Mesenchymal stem cell (in vitro differentiated cells and primary cell): ENCODE results near the gene NT5C.
"Not testable (repeated sequence)": the region's sequence is repeated elsewhere in the genome, so short reads cannot be mapped to it uniquely, and the experiment has no call there.

Experiments
- DNase-seq: peaks from one replicate; pipeline ENCODE4 v3.0.0-alpha.2; 2013
- H2AFZ ChIP-seq: one replicate; pipeline ENCODE4 v1.6.1; 2013; ENCODE audit warnings: low read depth, mild to moderate bottlenecking, control low read depth, inconsistent platforms, low read length, moderate library complexity
- H2AK5ac ChIP-seq: 2 replicates; pipeline ENCODE4 v1.6.1; 2013; ENCODE audit warnings: low read length, moderate library complexity, mild to moderate bottlenecking, inconsistent platforms; ENCODE audit not compliant: severe bottlenecking
- H2BK120ac ChIP-seq: one replicate; pipeline ENCODE4 v1.6.1; 2013; ENCODE audit warnings: low read depth, mild to moderate bottlenecking, inconsistent platforms, low read length, moderate library complexity
- H2BK12ac ChIP-seq, 2 experiments: one replicate each; pipeline ENCODE4 v1.6.1; 2013; ENCODE audit warnings: inconsistent platforms in 2 of 2, low read length in 2 of 2, mild to moderate bottlenecking in 2 of 2, moderate library complexity in 2 of 2, control low read depth in 1 of 2
- H2BK15ac ChIP-seq: one replicate; pipeline ENCODE4 v1.6.1; 2013; ENCODE audit warnings: mild to moderate bottlenecking, low read depth, inconsistent platforms; ENCODE audit not compliant: poor library complexity, severe bottlenecking
- H2BK5ac ChIP-seq: 2 replicates; pipeline ENCODE4 v1.6.1; 2013; ENCODE audit warnings: low read depth, mild to moderate bottlenecking, low read length, control low read depth, inconsistent platforms; ENCODE audit not compliant: poor library complexity, severe bottlenecking
- H3K14ac ChIP-seq, 2 experiments: one replicate each; pipeline ENCODE4 v1.6.1; 2013; ENCODE audit warnings: inconsistent platforms in 2 of 2, low read length in 2 of 2, control low read depth in 1 of 2, mild to moderate bottlenecking in 1 of 2, moderate library complexity in 1 of 2
- H3K18ac ChIP-seq, 2 experiments: one replicate each; pipeline ENCODE4 v1.6.1; 2013; ENCODE audit warnings: inconsistent platforms in 2 of 2, low read length in 2 of 2, control low read depth in 1 of 2, low read depth in 1 of 2, mild to moderate bottlenecking in 1 of 2
- H3K23ac ChIP-seq, 2 experiments: one replicate each; pipeline ENCODE4 v1.6.1; 2013; ENCODE audit warnings: inconsistent platforms in 2 of 2, low read length in 2 of 2, mild to moderate bottlenecking in 2 of 2, moderate library complexity in 2 of 2, control low read depth in 1 of 2
- H3K27ac ChIP-seq: 2 replicates; pipeline ENCODE4 v1.5.1; 2013; ENCODE audit warnings: mild to moderate bottlenecking, moderate library complexity, low read length, control low read depth, inconsistent platforms; ENCODE audit not compliant: poor library complexity, severe bottlenecking
- H3K27me3 ChIP-seq, 2 experiments: 2 replicates each; pipeline versions ENCODE4 v1.6.1 to v1.7.0; 2013; ENCODE audit warnings: low read length in 2 of 2, mild to moderate bottlenecking in 2 of 2, moderate library complexity in 2 of 2, control low read depth in 1 of 2, inconsistent platforms in 1 of 2; ENCODE audit not compliant: control insufficient read depth in 1 of 2, insufficient read depth in 1 of 2
- H3K36me3 ChIP-seq, 2 experiments: 2 replicates each; pipeline versions ENCODE4 v1.6.1 to v1.7.0; 2013; ENCODE audit warnings: low read length in 2 of 2, control low read depth in 1 of 2, inconsistent platforms in 1 of 2, low read depth in 1 of 2, mild to moderate bottlenecking in 1 of 2; ENCODE audit not compliant: insufficient read depth in 2 of 2, control insufficient read depth in 1 of 2
- H3K4ac ChIP-seq, 2 experiments: one replicate each; pipeline ENCODE4 v1.6.1; 2013; ENCODE audit warnings: inconsistent platforms in 2 of 2, low read length in 2 of 2, mild to moderate bottlenecking in 2 of 2, moderate library complexity in 2 of 2, control low read depth in 1 of 2, low read depth in 1 of 2
- H3K4me1 ChIP-seq: 2 replicates; pipeline ENCODE4 v1.6.1; 2013; ENCODE audit warnings: low read depth, low read length, control low read depth; ENCODE audit not compliant: control insufficient read depth, insufficient read depth
- H3K4me2 ChIP-seq: 2 replicates; pipeline ENCODE4 v1.6.1; 2013; ENCODE audit warnings: low read length, mild to moderate bottlenecking, inconsistent platforms; ENCODE audit not compliant: poor library complexity, severe bottlenecking
- H3K4me3 ChIP-seq, 2 experiments: 2 replicates each; pipeline versions ENCODE4 v1.5.1 to v1.7.0; 2013; ENCODE audit warnings: low read length in 2 of 2, mild to moderate bottlenecking in 2 of 2, control low read depth in 1 of 2, low read depth in 1 of 2; ENCODE audit not compliant: insufficient read depth in 1 of 2
- H3K79me1 ChIP-seq: replicated peaks from 2 replicates; pipeline ENCODE4 v1.6.1; 2013; ENCODE audit warnings: mild to moderate bottlenecking, control low read depth, low read length, inconsistent platforms; ENCODE audit not compliant: poor library complexity, severe bottlenecking
- H3K9ac ChIP-seq: 2 replicates; pipeline ENCODE4 v1.7.0; 2013; ENCODE audit warnings: mild to moderate bottlenecking, low read length, moderate library complexity
- H3K9me3 ChIP-seq: 2 replicates; pipeline ENCODE4 v1.7.0; 2013; ENCODE audit warnings: mild to moderate bottlenecking, low read length; ENCODE audit not compliant: control insufficient read depth
- H4K8ac ChIP-seq: one replicate; pipeline ENCODE4 v1.6.1; 2013; ENCODE audit warnings: inconsistent platforms, mild to moderate bottlenecking, low read length, moderate library complexity
- H4K91ac ChIP-seq: one replicate; pipeline ENCODE4 v1.6.1; 2013; ENCODE audit warnings: mild to moderate bottlenecking, low read length, inconsistent platforms
- WGBS: methylation state at CpG from one replicate; pipeline ENCODE4 v1.1.7; 2013; ENCODE audit warnings: mixed read lengths; 5-methylcytosine and 5-hydroxymethylcytosine counted together

Gene NT5C

GRCh38 chr17:75163074-75163473, 31.5 kb upstream of the NT5C start:
- no peak overlapping the region for H3K9ac ChIP-seq
- peaks cover 38 to 62% of the 10 kb centered on the region in 2 experiments for H3K36me3 ChIP-seq
- H3K4me1 ChIP-seq: peaks cover 1% of the 10 kb centered on the region
- H3K23ac ChIP-seq: no peak overlapping the region
- H2AFZ ChIP-seq: no peak overlapping the region
- H4K91ac ChIP-seq: no peak overlapping the region
- H3K14ac ChIP-seq: no peak overlapping the region
- H2BK120ac ChIP-seq: no peak overlapping the region
- H3K27ac ChIP-seq: no peak overlapping the region
- H2BK15ac ChIP-seq: no peak overlapping the region
- no peak overlapping the region for H3K4me2 ChIP-seq
- peaks cover 12% of the 10 kb centered on the region for H3K79me1 ChIP-seq
- no peaks in the 10 kb centered on the region for H3K27me3 ChIP-seq
- DNase-seq: no peak
- no peaks in the 10 kb centered on the region for H3K9me3 ChIP-seq
- H3K18ac ChIP-seq: no peak overlapping the region
- no peak overlapping the region for H3K4ac ChIP-seq
- no peak overlapping the region for H2AK5ac ChIP-seq
- H2BK5ac ChIP-seq: no peak overlapping the region
- no peak overlapping the region for H4K8ac ChIP-seq
- no peak overlapping the region for H2BK12ac ChIP-seq
- H3K4me3 ChIP-seq: no peak overlapping the region
- 98% methylated on average over 5 of the region's 5 CpGs for WGBS

- Histone ChIP-seq H2BK15ac (no peak overlapping the region), H3K4me3 (no peak overlapping the region), H3K9ac (no peak overlapping the region), H3K14ac (no peak overlapping the region), H3K4me1 (peaks cover 1% of the 10 kb centered on the region), H3K79me1 (peaks cover 4% of the 10 kb centered on the region), H2BK12ac (no peak overlapping the region), H3K36me3 (peaks cover 24 to 47% of the 10 kb centered on the region in 2 experiments), H3K27ac (no peak overlapping the region), H2BK5ac (no peak overlapping the region), H3K4me2 (no peak overlapping the region), H3K18ac (no peak overlapping the region), H3K23ac (no peak overlapping the region), H3K27me3 (no peaks in the 10 kb centered on the region), H4K91ac (no peak overlapping the region), H2AFZ (no peak overlapping the region), H2BK120ac (no peak overlapping the region), H2AK5ac (no peak overlapping the region), H4K8ac (no peak overlapping the region), H3K4ac (no peak overlapping the region), H3K9me3 (no peaks in the 10 kb centered on the region)
- DNase-seq: no peak
- 96% methylated on average over 4 of the region's 5 CpGs for WGBS
Measured at GRCh38 chr17:75160211-75160610, 28.7 kb upstream of the NT5C start.

DNA sequence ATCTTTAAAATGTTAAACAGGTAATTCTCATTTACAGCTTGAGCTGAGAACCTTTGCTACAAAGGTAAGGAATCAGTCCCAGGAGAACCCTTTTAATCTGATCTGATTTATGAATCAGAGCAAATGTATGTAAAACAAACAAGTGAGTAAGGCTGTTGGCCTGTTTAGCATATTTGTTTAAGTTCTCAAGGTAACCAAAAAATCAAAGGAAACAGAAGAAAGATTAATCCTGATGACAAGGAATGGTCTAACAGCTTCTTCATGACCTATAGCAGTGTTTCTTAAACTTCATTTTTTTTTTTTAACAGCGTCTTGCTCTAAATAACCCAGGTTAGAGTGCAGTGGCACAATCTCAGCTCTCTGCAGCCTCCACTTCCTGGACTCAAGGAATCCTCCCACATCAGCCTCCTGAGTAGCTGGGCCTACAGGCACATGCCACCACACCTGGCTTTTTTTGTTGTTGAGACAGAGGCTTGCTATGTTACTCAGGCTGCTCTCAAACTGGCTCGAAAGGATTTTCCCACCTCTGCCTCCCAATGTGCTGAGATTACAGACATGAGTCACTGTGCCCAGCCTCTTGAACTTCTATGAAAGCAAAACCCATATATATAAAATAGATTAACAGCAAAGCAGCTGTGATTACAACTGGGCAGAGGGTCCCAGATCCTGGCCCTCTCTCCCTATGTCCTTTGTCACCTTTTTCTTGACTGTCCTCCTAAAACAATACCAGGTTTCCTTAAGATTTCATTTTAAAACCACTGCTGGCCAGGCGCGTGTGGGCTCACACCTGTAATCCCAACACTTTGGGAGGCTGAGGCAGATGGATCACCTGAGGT, 27.9 kb upstream of the NT5C start:
- Histone ChIP-seq H2BK5ac (no peak overlapping the region), H3K4me2 (no peak overlapping the region), H3K4ac (no peak overlapping the region), H2BK15ac (no peak overlapping the region), H3K9ac (no peak overlapping the region), H2AFZ (no peak overlapping the region), H3K79me1 (peaks cover 4% of the 10 kb centered on the region), H4K8ac (no peak overlapping the region), H3K9me3 (no peaks in the 10 kb centered on the region), H3K4me3 (no peak overlapping the region), H4K91ac (no peak overlapping the region), H3K4me1 (peaks cover 1% of the 10 kb centered on the region), H2AK5ac (no peak overlapping the region), H3K23ac (no peak overlapping the region), H3K14ac (no peak overlapping the region), H3K36me3 (peaks cover 22 to 44% of the 10 kb centered on the region in 2 experiments), H2BK120ac (no peak overlapping the region), H3K18ac (no peak overlapping the region), H3K27ac (peak overlapping the region; percentile 38), H2BK12ac (no peak overlapping the region), H3K27me3 (no peaks in the 10 kb centered on the region)
- 90% methylated on average over 4 of the region's 4 CpGs for WGBS
- peak; percentile 38 for DNase-seq

- not testable (repeated sequence) for H3K18ac ChIP-seq, H3K9ac ChIP-seq, H3K4me3 ChIP-seq, H4K91ac ChIP-seq, H4K8ac ChIP-seq, H3K4me1 ChIP-seq, H2AK5ac ChIP-seq, H3K4me2 ChIP-seq, H3K9me3 ChIP-seq, H2AFZ ChIP-seq, H2BK5ac ChIP-seq, H3K27ac ChIP-seq, H3K23ac ChIP-seq, H3K79me1 ChIP-seq, H3K27me3 ChIP-seq, H2BK120ac ChIP-seq, H2BK12ac ChIP-seq, H3K14ac ChIP-seq, H3K4ac ChIP-seq, H2BK15ac ChIP-seq
- WGBS: 90% methylated on average over 8 of the region's 8 CpGs
- H3K36me3 ChIP-seq: peaks cover 14 to 37% of the 10 kb centered on the region in 2 experiments
- peak; percentile 8 for DNase-seq
Measured at GRCh38 chr17:75158480-75158879, 26.9 kb upstream of the NT5C start.
